Osteocyte (in vitro differentiated cells): ENCODE data around the gene SSX2IP. TPM values are rescaled to one million over a fixed set of nuclear protein-coding genes. Genes with fewer than 3 reads are reported as not detected.

ENCODE experiments used
- DNase-seq: peaks from one replicate; pipeline ENCODE4 v3.0.0; 2021; ENCODE audit warnings: mixed read lengths; ENCODE audit not compliant: unreplicated experiment; ENCODE audit errors: extremely low spot score
- H3K27ac Mint-ChIP-seq: one replicate; pipeline ENCODE4 v1.8.0; 2021; ENCODE audit warnings: mild to moderate bottlenecking, mixed read lengths; ENCODE audit not compliant: unreplicated experiment
- H3K27me3 Mint-ChIP-seq: one replicate; pipeline ENCODE4 v1.8.0; 2021; ENCODE audit warnings: mixed read lengths; ENCODE audit not compliant: unreplicated experiment
- H3K36me3 Mint-ChIP-seq: one replicate; pipeline ENCODE4 v1.8.0; 2021; ENCODE audit warnings: mixed read lengths; ENCODE audit not compliant: unreplicated experiment
- H3K4me1 Mint-ChIP-seq: one replicate; pipeline ENCODE4 v1.8.0; 2021; ENCODE audit warnings: mixed read lengths; ENCODE audit not compliant: unreplicated experiment
- H3K4me3 Mint-ChIP-seq: one replicate; pipeline ENCODE4 v1.8.0; 2021; ENCODE audit warnings: mild to moderate bottlenecking, moderate library complexity, mixed read lengths; ENCODE audit not compliant: unreplicated experiment
- H3K9me3 Mint-ChIP-seq: one replicate; pipeline ENCODE4 v1.8.0; 2021; ENCODE audit warnings: mixed read lengths; ENCODE audit not compliant: unreplicated experiment
- CTCF ChIP-seq: fragments of 200-600 bp; sonication (generic); IDR thresholded peaks from 2 replicates; pipeline ENCODE4 v1.5.0; 2021; ENCODE audit warnings: antibody characterized with exemption, mild to moderate bottlenecking, moderate library complexity
- total RNA-seq: library from RNA; stranded (reverse); gene quantifications from 2 replicates; pipeline ENCODE4 v1.2.1, GENCODE V29; 2021

Gene SSX2IP
- total RNA-seq, 1 donor from 2014 or later = 7.0 TPM

- Mint-ChIP-seq H3K36me3 (no peaks in the 10 kb centered on the region), H3K27me3 (no peaks in the 10 kb centered on the region), H3K9me3 (no peaks in the 10 kb centered on the region), H3K27ac (no peak overlapping the region), H3K4me3 (no peak overlapping the region), H3K4me1 (peaks cover 18% of the 10 kb centered on the region)
- TF ChIP-seq CTCF = no peak
- no peak for DNase-seq
Measured at GRCh38 chr1:84688463-84689061, 1.7 kb downstream of the SSX2IP start.

GRCh38 chr1:84687714-84688462, 2.4 kb downstream of the SSX2IP start:
- Mint-ChIP-seq H3K27ac (no peak overlapping the region), H3K4me1 (peaks cover 18% of the 10 kb centered on the region), H3K4me3 (no peak overlapping the region), H3K27me3 (no peaks in the 10 kb centered on the region), H3K36me3 (no peaks in the 10 kb centered on the region), H3K9me3 (no peaks in the 10 kb centered on the region)
- DNase-seq = no peak
- TF ChIP-seq CTCF = no peak

GRCh38 chr1:84686223-84686622, 4.0 kb downstream of the SSX2IP start:
- Mint-ChIP-seq H3K4me3 (no peak overlapping the region), H3K9me3 (no peaks in the 10 kb centered on the region), H3K36me3 (no peaks in the 10 kb centered on the region), H3K4me1 (peaks cover 17% of the 10 kb centered on the region), H3K27ac (no peak overlapping the region), H3K27me3 (no peaks in the 10 kb centered on the region)
- TF ChIP-seq CTCF = no peak
- no peak for DNase-seq

GRCh38 chr1:84683508-84683907, 6.8 kb downstream of the SSX2IP start:
- H3K27ac Mint-ChIP-seq = no peak overlapping the region
- H3K9me3 Mint-ChIP-seq = no peaks in the 10 kb centered on the region
- H3K4me3 Mint-ChIP-seq = no peak overlapping the region
- H3K4me1 Mint-ChIP-seq = peaks cover under 1% of the 10 kb centered on the region
- no peak for DNase-seq
- TF ChIP-seq CTCF = no peak
- H3K36me3 Mint-ChIP-seq = no peaks in the 10 kb centered on the region
- H3K27me3 Mint-ChIP-seq = no peaks in the 10 kb centered on the region

- TF ChIP-seq CTCF = no peak
- Mint-ChIP-seq H3K27me3 (no peaks in the 10 kb centered on the region), H3K27ac (no peak overlapping the region), H3K9me3 (no peaks in the 10 kb centered on the region), H3K4me3 (no peak overlapping the region), H3K4me1 (no peaks in the 10 kb centered on the region), H3K36me3 (no peaks in the 10 kb centered on the region)
- DNase-seq = no peak
Measured at GRCh38 chr1:84682047-84682446, 8.2 kb downstream of the SSX2IP start.
